ENCODE results near the gene RANBP10. TPM values are rescaled to one million over a fixed set of nuclear protein-coding genes. Genes with fewer than 3 reads are reported as not detected.

Gene RANBP10
- total and polyA plus RNA-seq, 10 of the 15 experiments (the other 5 are each of a cell fraction or from before 2014, with no cell fraction given) = 1.2 to 20.4 (median 10.8) TPM

DNA sequence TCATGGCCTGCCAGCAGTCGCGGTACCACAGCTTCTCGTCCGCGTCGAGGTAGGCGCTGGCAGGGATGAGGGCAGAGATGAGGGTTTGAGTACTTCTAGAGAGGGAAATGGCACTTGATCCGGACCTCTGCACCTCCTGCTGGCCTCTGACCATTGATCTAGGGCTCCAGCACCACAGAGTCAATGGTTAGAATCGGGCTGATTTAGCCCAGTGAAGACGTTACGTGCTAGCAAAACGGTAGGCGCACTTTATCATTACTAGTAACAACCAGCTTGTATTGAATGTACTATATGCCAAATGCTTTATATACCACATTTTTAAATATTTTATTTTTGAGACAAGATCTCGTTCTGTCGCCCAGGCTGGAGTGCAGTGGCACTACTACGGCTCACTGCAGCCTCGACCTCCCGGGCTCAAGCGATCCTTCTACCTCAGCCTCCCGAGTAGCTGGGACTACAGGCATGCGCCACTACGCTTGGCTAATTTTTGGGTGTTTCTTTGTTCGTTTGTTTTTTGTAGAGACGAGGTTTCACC, 855 bp upstream of the RANBP10 start:
- ChIA-PET POLR2A (interaction anchor here (0.5 to 1.3 kb wide), 12 partner anchors 9 to 277 kb away, joined by 3 to 9 read pairs (median 4); partner anchors contain the start of genes NFATC3 and NUTF2), SMC1A (ENCODE audit: uncharacterized antibody, unreplicated experiment) (interaction anchor here (0.6 to 2.0 kb wide), 11 partner anchors 8 to 313 kb away, joined by 3 to 13 read pairs (median 3); no protein-coding TSS in a partner anchor), CTCF (interaction anchor here (0.7 to 3.0 kb wide), 11 partner anchors 9 to 318 kb away, joined by 3 to 41 read pairs (median 4); partner anchors contain the start of gene CARMIL2), RAD21 (ENCODE audit: unreplicated experiment) (interaction anchor here (0.8 to 3.0 kb wide), 10 partner anchors 9 to 286 kb away, joined by 3 to 18 read pairs (median 5); partner anchors contain the start of genes GFOD2, NUTF2 and PSMB10)
- BruUV-seq (replicated peaks) = no TSS peak
- intact Hi-C loops (cut with micrococcal nuclease; ENCODE audit: unreplicated experiment) (loop anchor here (2.0 kb wide), 2 partner anchors 88 to 134 kb away; partner anchors contain the start of gene GFOD2), in situ Hi-C loops (cut with MboI) (no loop called here)
- no peak for DNase-seq (ENCODE audit: low read depth, low spot score)
- Histone ChIP-seq H3K4me3 (peak overlapping the region; percentile 84), H3K36me3 (ENCODE audit: control insufficient read depth in 2 of 2, insufficient read depth in 2 of 2, low read length in 1 of 2) (0 out of 4 replicates have a peak, but pooled peaks cover 0 to 2% of the 10 kb centered on the region in 2 experiments), H3K79me2 (ENCODE audit: control insufficient read depth, insufficient read depth, low read length) (peaks cover 34% of the 10 kb centered on the region), H4K20me1 (ENCODE audit: control insufficient read depth, insufficient read depth) (no peaks in the 10 kb centered on the region), H3K9me3 (replicated peaks; ENCODE audit: control insufficient read depth, insufficient read depth, low read length) (no peaks in the 10 kb centered on the region), H3K4me2 (ENCODE audit: control insufficient read depth, insufficient read depth) (peak overlapping the region; percentile 92), H3K27me3 (replicated peaks in 1 of 2; ENCODE audit: control insufficient read depth in 2 of 2, insufficient read depth in 2 of 2, low read length in 1 of 2) (no peaks in the 10 kb centered on the region), H2AFZ (ENCODE audit: control insufficient read depth, low read depth, low read length) (peak overlapping the region; percentile 98), H3K9ac (ENCODE audit: control insufficient read depth, insufficient read depth, low read length) (no peak overlapping the region; the same call in 1 of the 2 replicates), H3K4me1 (ENCODE audit: control insufficient read depth, insufficient read depth, low read length) (peaks cover 16% of the 10 kb centered on the region), H3K27ac (ENCODE audit: control insufficient read depth, insufficient read depth) (no peak overlapping the region)
- FAIRE-seq = no peak
- WGBS (ENCODE audit: insufficient coverage, insufficient replicate concordance, low lambda C conversion rate, missing lambda C conversion rate) = 31% methylated on average over 24 of the region's 24 CpGs
- TF ChIP-seq CREB1 (IDR thresholded peaks at IDR 0.05; ENCODE audit: low read depth) (no peak), IKZF2 (IDR thresholded peaks at IDR 0.05) (no peak), RUNX3 (IDR thresholded peaks at IDR 0.05; ENCODE audit: low read length) (peak; percentile 8; the same call in 1 of the 2 replicates), ASH2L (IDR thresholded peaks at IDR 0.05; ENCODE audit: borderline replicate concordance, low read depth) (peak; percentile 8; the same call in 1 of the 2 replicates), IKZF1 (conservative IDR thresholded peaks at IDR 0.05) (no peak), DPF2 (IDR thresholded peaks at IDR 0.05) (0 out of 2 replicates have a peak, but pooled peaks have one; percentile 16)
- TF ChIP-seq, protein P1, sequence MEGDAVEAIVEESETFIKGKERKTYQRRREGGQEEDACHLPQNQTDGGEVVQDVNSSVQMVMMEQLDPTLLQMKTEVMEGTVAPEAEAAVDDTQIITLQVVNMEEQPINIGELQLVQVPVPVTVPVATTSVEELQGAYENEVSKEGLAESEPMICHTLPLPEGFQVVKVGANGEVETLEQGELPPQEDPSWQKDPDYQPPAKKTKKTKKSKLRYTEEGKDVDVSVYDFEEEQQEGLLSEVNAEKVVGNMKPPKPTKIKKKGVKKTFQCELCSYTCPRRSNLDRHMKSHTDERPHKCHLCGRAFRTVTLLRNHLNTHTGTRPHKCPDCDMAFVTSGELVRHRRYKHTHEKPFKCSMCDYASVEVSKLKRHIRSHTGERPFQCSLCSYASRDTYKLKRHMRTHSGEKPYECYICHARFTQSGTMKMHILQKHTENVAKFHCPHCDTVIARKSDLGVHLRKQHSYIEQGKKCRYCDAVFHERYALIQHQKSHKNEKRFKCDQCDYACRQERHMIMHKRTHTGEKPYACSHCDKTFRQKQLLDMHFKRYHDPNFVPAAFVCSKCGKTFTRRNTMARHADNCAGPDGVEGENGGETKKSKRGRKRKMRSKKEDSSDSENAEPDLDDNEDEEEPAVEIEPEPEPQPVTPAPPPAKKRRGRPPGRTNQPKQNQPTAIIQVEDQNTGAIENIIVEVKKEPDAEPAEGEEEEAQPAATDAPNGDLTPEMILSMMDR (IDR thresholded peaks at IDR 0.05 in 2 of 3, conservative IDR thresholded peaks at IDR 0.05 in 1 of 3; ENCODE audit: control insufficient read depth in 2 of 3, extremely low read depth in 1 of 3, insufficient read depth in 1 of 3, low read depth in 3 of 3, low read length in 3 of 3) = peak in 1 of 3 experiments; percentile 12; a peak in 1 of 6 replicates
- TF ChIP-seq, protein P2, sequence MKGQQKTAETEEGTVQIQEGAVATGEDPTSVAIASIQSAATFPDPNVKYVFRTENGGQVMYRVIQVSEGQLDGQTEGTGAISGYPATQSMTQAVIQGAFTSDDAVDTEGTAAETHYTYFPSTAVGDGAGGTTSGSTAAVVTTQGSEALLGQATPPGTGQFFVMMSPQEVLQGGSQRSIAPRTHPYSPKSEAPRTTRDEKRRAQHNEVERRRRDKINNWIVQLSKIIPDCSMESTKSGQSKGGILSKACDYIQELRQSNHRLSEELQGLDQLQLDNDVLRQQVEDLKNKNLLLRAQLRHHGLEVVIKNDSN (IDR thresholded peaks at IDR 0.05; ENCODE audit: borderline replicate concordance, extremely low read length, insufficient read depth, low read depth, low read length) = no peak
- ATAC-seq = peak; percentile 10
